RWPE1 (cell line): ENCODE data around the gene EMC9.
"Not testable (repeated sequence)": the region's sequence is repeated elsewhere in the genome, so short reads cannot be mapped to it uniquely, and the experiment has no call there.

Experiments
- CTCF ChIA-PET: fragments of 350-600 bp; sonication (Branson Sonifier 250); formaldehyde crosslinking; extraction: SDS; loops from one replicate; lab custom pipeline; 2021; lab: Yijun Ruan, JAX
- POLR2A ChIA-PET: fragments of 400-600 bp; formaldehyde crosslinking; extraction: SDS; loops from one replicate; lab custom pipeline; 2020; ENCODE audit warnings: antibody characterized with exemption; ENCODE audit not compliant: low non-redundant PET; lab: Yijun Ruan, JAX
- DNase-seq: peaks from one replicate; pipeline ENCODE4 v3.0.0; 2012; ENCODE audit warnings: low spot score
- H3K27ac ChIP-seq: fragments of 450-650 bp; 2 replicates; pipeline ENCODE4 v1.5.1; 2017
- TF ChIP-seq, protein P1 (sequence below): fragments of 450-650 bp; conservative IDR thresholded peaks from 2 replicates; pipeline ENCODE4 v1.5.1; 2017; ENCODE audit warnings: low read depth, mild to moderate bottlenecking

Gene EMC9

DNA sequence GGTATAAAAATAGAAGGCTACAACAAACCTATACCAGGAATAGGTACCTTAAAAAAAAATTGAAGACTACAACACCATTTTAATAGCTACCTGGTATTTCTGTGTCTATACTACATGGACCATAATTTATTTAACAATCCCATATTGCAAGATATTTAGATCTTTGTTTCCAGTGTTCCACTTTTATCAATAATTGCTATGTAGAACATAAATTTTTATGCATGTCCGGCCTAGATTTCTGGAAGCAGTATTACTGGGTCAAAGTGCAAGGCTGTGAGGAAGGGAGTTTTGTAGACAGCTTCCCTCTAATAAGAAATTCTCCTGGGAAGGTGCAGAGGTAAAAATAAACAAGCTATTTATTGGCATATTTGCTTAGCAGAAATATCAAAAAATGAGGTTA is 30.9 kb downstream of the EMC9 start:
- CTCF ChIA-PET, result interaction anchor here (3.6 kb wide), 1 partner anchor 53 kb away, joined by 39 read pairs; no protein-coding TSS in a partner anchor
- no peak overlapping the region for H3K27ac ChIP-seq
- TF ChIP-seq, protein P1, sequence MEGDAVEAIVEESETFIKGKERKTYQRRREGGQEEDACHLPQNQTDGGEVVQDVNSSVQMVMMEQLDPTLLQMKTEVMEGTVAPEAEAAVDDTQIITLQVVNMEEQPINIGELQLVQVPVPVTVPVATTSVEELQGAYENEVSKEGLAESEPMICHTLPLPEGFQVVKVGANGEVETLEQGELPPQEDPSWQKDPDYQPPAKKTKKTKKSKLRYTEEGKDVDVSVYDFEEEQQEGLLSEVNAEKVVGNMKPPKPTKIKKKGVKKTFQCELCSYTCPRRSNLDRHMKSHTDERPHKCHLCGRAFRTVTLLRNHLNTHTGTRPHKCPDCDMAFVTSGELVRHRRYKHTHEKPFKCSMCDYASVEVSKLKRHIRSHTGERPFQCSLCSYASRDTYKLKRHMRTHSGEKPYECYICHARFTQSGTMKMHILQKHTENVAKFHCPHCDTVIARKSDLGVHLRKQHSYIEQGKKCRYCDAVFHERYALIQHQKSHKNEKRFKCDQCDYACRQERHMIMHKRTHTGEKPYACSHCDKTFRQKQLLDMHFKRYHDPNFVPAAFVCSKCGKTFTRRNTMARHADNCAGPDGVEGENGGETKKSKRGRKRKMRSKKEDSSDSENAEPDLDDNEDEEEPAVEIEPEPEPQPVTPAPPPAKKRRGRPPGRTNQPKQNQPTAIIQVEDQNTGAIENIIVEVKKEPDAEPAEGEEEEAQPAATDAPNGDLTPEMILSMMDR, result no peak
- no peak for DNase-seq
- POLR2A ChIA-PET, result no interaction called here

DNA sequence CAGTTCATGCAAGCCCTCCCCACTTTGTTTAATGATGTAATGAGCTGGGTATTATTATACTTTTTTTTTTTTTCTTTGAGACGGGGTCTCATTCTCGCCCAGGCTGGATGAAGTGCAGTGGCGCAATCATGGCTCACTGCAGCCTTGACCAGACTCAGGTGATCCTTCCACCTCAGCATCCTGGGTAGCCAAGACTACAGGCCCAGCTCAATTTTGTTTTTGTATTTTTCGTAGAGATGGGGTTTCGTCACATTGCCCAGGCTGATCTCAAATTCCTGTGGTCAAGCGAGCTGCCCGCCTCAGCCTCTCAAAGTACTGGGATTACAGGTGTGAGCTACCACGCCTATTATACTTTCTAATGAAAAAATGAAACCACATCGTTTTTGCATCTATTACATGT is 31.3 kb downstream of the EMC9 start:
- TF ChIP-seq, protein P1, result no peak
- H3K27ac ChIP-seq, result peak overlapping the region; percentile 64
- CTCF ChIA-PET, result interaction anchor here (0.6 to 3.6 kb wide), 3 partner anchors 48 to 532 kb away, joined by 3 to 39 read pairs (median 4); no protein-coding TSS in a partner anchor
- no peak for DNase-seq
- POLR2A ChIA-PET, result no interaction called here

DNA sequence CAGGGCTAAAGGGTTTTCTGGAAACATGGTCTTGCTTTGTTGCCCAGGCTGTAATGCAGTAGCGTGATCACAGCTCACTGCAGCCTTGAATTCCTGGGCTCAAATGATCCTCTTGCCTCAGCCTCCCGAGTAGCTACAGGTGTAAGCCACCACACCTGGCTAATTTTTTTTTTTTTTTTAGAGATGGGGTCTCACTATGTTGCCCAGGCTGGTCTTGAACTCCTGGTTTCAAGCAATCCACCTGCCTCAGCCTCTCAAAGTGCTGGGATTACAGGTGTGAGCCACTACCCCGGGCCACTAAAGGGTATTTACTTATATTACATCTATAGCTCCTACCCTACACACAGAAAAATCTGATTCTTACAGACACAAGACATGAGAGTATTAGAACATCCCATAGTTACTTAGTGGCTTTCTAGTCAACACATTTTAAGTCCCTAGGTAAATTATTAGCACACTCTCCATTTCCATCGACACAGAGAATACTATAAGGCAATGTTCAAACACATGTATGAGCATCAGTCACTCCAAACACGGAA is 33.0 kb downstream of the EMC9 start:
- TF ChIP-seq, protein P1, result no peak
- CTCF ChIA-PET, result interaction anchor here (0.5 to 3.6 kb wide), 21 partner anchors 9 to 1891 kb away, joined by 3 to 39 read pairs (median 4); no protein-coding TSS in a partner anchor
- no peak for DNase-seq
- H3K27ac ChIP-seq, result no peak overlapping the region
- POLR2A ChIA-PET, result interaction anchor here (1.1 kb wide), 1 partner anchor 14 kb away, joined by 5 read pairs; the partner anchor contains the start of gene PCK2

DNA sequence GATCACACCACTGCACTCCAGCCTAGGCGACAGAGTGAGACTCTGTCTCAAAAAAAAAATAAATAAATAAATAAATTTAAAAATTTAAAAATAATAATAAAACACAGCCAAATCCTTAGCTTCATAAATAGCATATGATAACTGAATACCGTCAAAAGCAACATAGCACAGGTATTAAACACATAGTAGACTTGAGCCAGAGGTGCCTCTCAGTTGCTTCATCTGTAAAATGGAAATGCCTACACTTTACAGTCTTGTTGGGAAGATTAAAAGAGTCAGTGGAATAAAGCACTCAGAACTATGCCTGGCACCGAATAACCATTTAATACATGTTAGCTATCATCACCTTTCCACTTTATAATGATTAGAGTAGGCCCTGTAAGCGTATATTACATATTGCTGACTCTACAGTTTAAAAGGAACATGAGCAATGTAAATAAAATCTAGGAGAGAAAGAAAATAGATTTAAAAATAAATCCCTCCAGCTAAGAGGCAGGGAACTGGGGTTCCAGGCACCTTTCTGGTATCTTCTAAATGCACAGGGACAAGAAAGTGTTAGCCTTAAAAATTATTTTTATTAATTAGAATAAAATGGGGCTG is 34.6 kb downstream of the EMC9 start:
- H3K27ac ChIP-seq, result no peak overlapping the region
- no peak for DNase-seq
- POLR2A ChIA-PET, result no interaction called here
- CTCF ChIA-PET, result interaction anchor here (0.5 to 0.9 kb wide), 2 partner anchors 54 to 90 kb away, joined by 3 read pairs; no protein-coding TSS in a partner anchor
- TF ChIP-seq, protein P1, result no peak

DNA sequence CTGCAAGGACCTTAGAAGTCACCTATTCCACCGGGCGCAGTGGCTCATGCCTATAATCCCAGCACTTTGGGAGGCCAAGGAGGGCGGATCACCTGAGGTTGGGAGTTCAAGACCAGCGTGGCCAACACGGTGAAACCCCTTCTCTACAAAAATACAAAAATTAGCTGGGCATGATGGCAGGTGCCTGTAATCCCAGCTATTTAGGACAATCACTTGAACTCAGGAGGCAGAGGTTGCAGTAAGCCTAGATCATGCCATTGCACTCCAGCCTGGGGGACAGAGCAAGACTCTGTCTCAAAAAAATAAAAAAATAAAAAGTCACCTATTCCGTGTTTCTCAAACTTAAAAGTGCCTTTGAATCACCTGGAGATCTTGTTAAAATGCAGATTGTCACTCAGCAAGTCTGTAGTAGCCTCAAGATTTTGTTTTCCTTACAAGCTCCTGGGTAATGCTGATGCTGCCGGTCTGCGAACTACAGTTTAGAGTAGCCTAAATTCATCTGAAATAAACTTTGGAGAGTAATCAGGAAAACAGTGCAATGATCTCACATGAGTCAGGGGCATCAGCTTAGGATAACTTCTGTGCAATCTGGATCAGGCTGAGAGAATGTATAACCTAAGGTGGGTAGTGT is 35.7 kb downstream of the EMC9 start:
- CTCF ChIA-PET, result interaction anchor here (0.5 to 0.9 kb wide), 2 partner anchors 55 to 91 kb away, joined by 3 read pairs; no protein-coding TSS in a partner anchor
- DNase-seq, H3K27ac ChIP-seq, POLR2A ChIA-PET: not testable (repeated sequence)

DNA sequence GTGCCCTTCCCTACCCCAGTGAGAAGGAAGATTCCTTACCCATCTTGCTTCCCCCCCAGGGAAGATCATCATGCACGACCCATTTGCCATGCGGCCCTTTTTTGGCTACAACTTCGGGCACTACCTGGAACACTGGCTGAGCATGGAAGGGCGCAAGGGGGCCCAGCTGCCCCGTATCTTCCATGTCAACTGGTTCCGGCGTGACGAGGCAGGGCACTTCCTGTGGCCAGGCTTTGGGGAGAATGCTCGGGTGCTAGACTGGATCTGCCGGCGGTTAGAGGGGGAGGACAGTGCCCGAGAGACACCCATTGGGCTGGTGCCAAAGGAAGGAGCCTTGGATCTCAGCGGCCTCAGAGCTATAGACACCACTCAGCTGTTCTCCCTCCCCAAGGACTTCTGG is 37.9 kb downstream of the EMC9 start:
- CTCF ChIA-PET, result no interaction called here
- no peak for DNase-seq
- TF ChIP-seq, protein P1, result no peak
- POLR2A ChIA-PET, result no interaction called here
- peak overlapping the region; percentile 2; the same call in 1 of the 2 replicates for H3K27ac ChIP-seq
